Cortex of kidney (tissue), 1 donor: ENCODE data around the gene PRAMEF26.
"Not testable (repeated sequence)": the region's sequence is repeated elsewhere in the genome, so short reads cannot be mapped to it uniquely, and the experiment has no call there.

Experiments used
- DNase-seq: peaks from one replicate; lab custom pipeline; 2025; lab: John Stamatoyannopoulos, UW

The PRAMEF26 gene

DNA sequence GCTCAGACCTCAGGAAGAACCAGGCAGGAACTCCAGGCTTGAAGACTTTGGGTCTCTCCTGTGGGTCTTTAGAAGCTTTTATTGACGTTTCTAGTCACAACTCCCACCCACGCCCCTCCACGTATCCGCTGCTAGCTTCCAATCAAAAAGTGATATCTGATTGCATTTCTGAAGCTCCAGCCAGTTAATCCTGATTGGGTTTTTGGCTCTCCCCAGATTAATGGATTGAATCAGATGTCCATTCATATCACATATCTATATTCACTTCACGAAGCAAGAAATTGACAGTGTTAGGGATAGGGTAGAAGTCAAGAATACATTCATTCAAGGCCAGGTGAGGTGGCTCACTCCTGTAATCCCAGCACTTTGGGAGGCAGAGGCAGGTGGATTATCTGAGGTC, at the start of gene PRAMEF26:
Gene PRAMEF26 (minus strand): TSS at position 101 of the 400 bp plus-strand sequence. CDS start 2,914 bp downstream, outside the sequence.
- not testable (repeated sequence) for DNase-seq

DNA sequence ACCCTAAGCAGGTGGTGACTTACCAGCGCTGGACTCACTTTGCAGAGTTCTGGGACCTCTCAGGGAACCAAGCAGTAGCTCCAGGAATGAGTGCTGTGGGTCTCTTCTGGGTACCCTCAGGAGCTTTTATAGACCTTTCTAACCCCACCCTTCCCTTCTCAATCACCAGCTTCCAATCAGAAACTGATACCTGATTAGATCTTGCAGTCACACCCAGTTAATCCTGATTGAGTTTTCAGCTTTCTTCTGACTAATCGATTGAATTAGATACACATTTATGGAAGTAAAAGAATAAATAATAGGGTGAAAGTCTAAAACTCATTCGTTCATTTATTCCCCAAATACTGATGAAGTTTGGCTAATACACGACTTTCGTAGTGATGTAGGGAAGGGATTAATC, 45.5 kb upstream of the PRAMEF26 start, which contains the start of gene PRAMEF13:
Gene PRAMEF13 (minus strand): TSS at position 101 of the 400 bp plus-strand sequence. CDS start 1,820 bp downstream, outside the sequence.
- not testable (repeated sequence) for DNase-seq

DNA sequence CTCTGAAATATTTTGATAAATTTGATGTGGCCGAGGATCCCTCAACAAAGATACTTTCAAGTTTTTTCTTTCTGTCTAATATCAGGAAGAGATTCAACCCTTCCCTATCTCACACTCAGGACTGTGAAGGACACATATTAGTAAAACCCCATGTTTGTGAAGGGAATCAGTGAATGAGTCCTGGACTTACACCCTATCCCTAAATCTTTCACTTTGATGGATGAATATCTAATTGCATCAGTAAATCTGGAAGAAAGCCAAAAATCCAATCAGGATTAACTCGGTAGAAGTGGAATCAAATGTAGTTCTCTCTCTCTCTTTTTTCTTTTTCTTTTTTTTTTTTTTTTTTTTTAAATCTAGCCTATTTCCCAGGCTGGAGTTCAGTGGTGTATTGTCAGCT, 15.7 kb upstream of the PRAMEF26 start, which contains the start of gene PRAMEF9:
Gene PRAMEF9 (plus strand): TSS at position 301 of the 400 bp plus-strand sequence. CDS start 3,433 bp downstream, outside the sequence.
- DNase-seq: not testable (repeated sequence)

DNA sequence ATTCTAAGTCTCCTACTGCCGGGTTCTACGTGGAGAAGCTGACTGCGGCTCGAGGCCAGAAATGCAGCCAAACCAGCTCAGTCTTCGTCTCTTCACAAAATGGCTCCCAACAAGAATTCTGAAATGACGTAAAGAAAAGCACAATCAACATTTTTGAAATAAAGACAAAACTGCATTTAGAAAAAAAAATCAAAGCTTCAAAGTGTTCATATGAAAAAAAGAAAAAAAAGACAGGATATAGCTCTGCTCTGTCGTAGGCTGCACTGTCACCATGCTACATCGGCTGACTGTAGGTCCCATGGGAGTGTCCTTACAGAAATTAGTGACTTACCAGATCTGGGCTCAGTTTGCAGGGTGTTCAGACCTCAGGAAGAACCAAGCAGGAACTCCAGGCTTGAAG, 9.7 kb upstream of the PRAMEF26 start, which contains the start of gene HNRNPCL4:
Gene HNRNPCL4 (minus strand): TSS at position 101 of the 400 bp plus-strand sequence. CDS start 164 bp downstream, outside the sequence.
- DNase-seq: not testable (repeated sequence)

DNA sequence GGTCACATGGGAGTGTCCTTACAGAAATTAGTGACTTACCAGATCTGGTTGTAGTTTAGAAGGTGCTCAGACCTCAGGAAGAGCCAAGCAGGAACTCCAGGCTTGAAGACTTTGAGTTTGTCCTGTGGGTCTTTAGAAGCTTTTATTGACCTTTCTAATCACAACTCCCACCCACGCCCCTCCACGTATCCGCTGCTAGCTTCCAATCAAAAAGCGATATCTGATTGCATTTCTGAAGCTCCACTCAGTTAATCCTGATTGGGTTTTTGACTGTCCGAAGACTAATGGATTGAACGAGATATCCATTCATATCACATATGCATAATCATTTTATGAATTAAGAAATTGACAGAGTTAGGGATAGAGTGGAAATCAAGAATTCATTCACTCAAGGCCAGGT, 39.1 kb downstream of the PRAMEF26 start, which contains the start of gene HNRNPCL2:
Gene HNRNPCL2 (minus strand): TSS at position 101 of the 400 bp plus-strand sequence. CDS start 454 bp downstream, outside the sequence.
- not testable (repeated sequence) for DNase-seq
